Measurements from ENCODE around the gene SLC1A4. TPM values are rescaled to one million over a fixed set of nuclear protein-coding genes. Genes with fewer than 3 reads are reported as not detected.

The SLC1A4 gene
- total and polyA plus RNA-seq, 2 of the 4 experiments (the other 2 are of a cell fraction): 6.8 to 8.1 TPM

GRCh38 chr2:64988420-64989125 is 626 bp upstream of the SLC1A4 start:
- Histone ChIP-seq H4K8ac (ENCODE audit: low read depth in 2 of 2, low read length in 2 of 2) (peak overlapping the region; percentile 60 to 72; a peak in 3 of 4 replicates), H3K9me1 (ENCODE audit: insufficient read depth, low read length) (peaks cover 4% of the 10 kb centered on the region), H3K18ac (ENCODE audit: low read depth, low read length) (peak overlapping the region; percentile 39; the same call in 1 of the 2 replicates), H2BK5ac (ENCODE audit: low read depth, low read length, poor library complexity, severe bottlenecking) (peak overlapping the region; percentile 84), H2AFZ (replicated peaks; ENCODE audit: low read length, poor library complexity) (peak overlapping the region; percentile 92), H3K4me2 (ENCODE audit: low read depth, low read length) (peak overlapping the region; percentile 53), H3K4me3 (ENCODE audit: insufficient read depth, low read depth, low read length) (peak overlapping the region; percentile 64), H3K14ac (replicated peaks; ENCODE audit: low read depth, low read length) (peak overlapping the region; percentile 91), H2AK5ac (ENCODE audit: low read depth, low read length) (peak overlapping the region; percentile 64; the same call in 1 of the 2 replicates), H3K4me1 (ENCODE audit: control insufficient read depth, insufficient read depth, low read length) (peaks cover 10% of the 10 kb centered on the region), H2BK15ac (ENCODE audit: low read depth, low read length) (peak overlapping the region; percentile 39; the same call in 2 of the 3 replicates), H3K27ac (ENCODE audit: insufficient read depth, low read length) (peak overlapping the region; percentile 84), H2BK20ac (ENCODE audit: low read depth, low read length) (0 out of 2 replicates have a peak overlapping the region, but pooled peaks have one; percentile 30), H3K23ac (ENCODE audit: low read depth, low read length) (peak overlapping the region; percentile 4), H3K36me3 (ENCODE audit: control insufficient read depth, insufficient read depth, low read length) (no peaks in the 10 kb centered on the region), H4K20me1 (ENCODE audit: insufficient read depth, low read length) (peaks cover 16% of the 10 kb centered on the region; the same call in 1 of the 2 replicates), H4K91ac (ENCODE audit: insufficient read depth, low read depth, low read length) (peak overlapping the region; percentile 83), H3K27me3 (ENCODE audit: control insufficient read depth, insufficient read depth, low read length) (no peaks in the 10 kb centered on the region), H3K9me3 (ENCODE audit: control insufficient read depth, insufficient read depth, low read length) (no peaks in the 10 kb centered on the region), H3K4ac (ENCODE audit: low read depth, low read length) (peak overlapping the region; percentile 89), H3K9ac (ENCODE audit: low read depth, low read length) (peak overlapping the region; percentile 72), H4K5ac (ENCODE audit: low read depth, low read length) (peak overlapping the region; percentile 44; the same call in 1 of the 2 replicates), H2AK9ac (replicated peaks; ENCODE audit: low read depth, low read length, poor library complexity) (peak overlapping the region; percentile 95), H2BK120ac (ENCODE audit: low read depth, low read length) (peak overlapping the region; percentile 78), H3K79me1 (ENCODE audit: low read depth in 1 of 2, low read length in 2 of 2) (peaks cover 22 to 39% of the 10 kb centered on the region in 2 experiments; a peak in 3 of 4 replicates), H3K56ac (ENCODE audit: extremely low read depth, insufficient read depth, low read length) (peak overlapping the region; percentile 78)
- in situ Hi-C loops (cut with MboI; ENCODE audit: low sequenced_read_pairs) (no loop called here), intact Hi-C loops (cut with micrococcal nuclease) (loop anchor here (1.0 to 5.0 kb wide), 2 partner anchors 36 to 71 kb away; no protein-coding TSS in a partner anchor), dilution Hi-C loops (cut with HindIII; ENCODE audit: low sequenced_read_pairs, unreplicated experiment) (no loop called here)
- ChIA-PET CTCF (interaction anchor here (0.6 kb wide), 1 partner anchor 15 kb away, joined by 3 read pairs; no protein-coding TSS in a partner anchor), POLR2A (ENCODE audit: unreplicated experiment) (interaction anchor here (0.6 to 0.7 kb wide), 3 partner anchors 76 to 552 kb away, joined by 3 to 4 read pairs (median 3); no protein-coding TSS in a partner anchor)
- DNase-seq: peak; percentile 89
- BruUV-seq (replicated peaks): TSS peak; percentile 39
- peak; percentile 80 for ATAC-seq (ENCODE audit: low read depth)
- 0% methylated on average over 26 of the region's 65 CpGs; no CpG with 5 or more reads in 1 of the 2 experiments for WGBS, 2 experiments (ENCODE audit: extremely low coverage in 2 of 2, insufficient read length in 1 of 2)
- TF ChIP-seq CTCF (conservative IDR thresholded peaks at IDR 0.05; ENCODE audit: low read depth, low read length) (peak; percentile 42), SMC3 (IDR thresholded peaks at IDR 0.05; ENCODE audit: low read depth, low read length) (peak; percentile 20; the same call in 1 of the 2 replicates), MXI1 (IDR thresholded peaks at IDR 0.05; ENCODE audit: borderline replicate concordance, low read depth, low read length) (no peak), USF2 (IDR thresholded peaks at IDR 0.05; ENCODE audit: low read depth, low read length) (no peak), CHD1 (IDR thresholded peaks at IDR 0.05; ENCODE audit: low read depth, low read length) (no peak), RAD21 (IDR thresholded peaks at IDR 0.05; ENCODE audit: low read length) (peak; percentile 12; the same call in 1 of the 2 replicates), MAFK (IDR thresholded peaks at IDR 0.05; ENCODE audit: low read depth, low read length) (no peak), CEBPB (IDR thresholded peaks at IDR 0.05; ENCODE audit: low read depth, low read length) (no peak), POLR2A (IDR thresholded peaks at IDR 0.05; ENCODE audit: low read depth, low read length) (peak; percentile 93), RFX5 (IDR thresholded peaks at IDR 0.05; ENCODE audit: low read depth, low read length) (no peak), NFE2L2 (IDR thresholded peaks at IDR 0.05; ENCODE audit: low read depth, low read length) (no peak), BHLHE40 (IDR thresholded peaks at IDR 0.05; ENCODE audit: low read depth, low read length) (peak; percentile 25), ELK1 (IDR thresholded peaks at IDR 0.05; ENCODE audit: borderline replicate concordance, low read depth, low read length) (no peak)

Data from IMR-90 (cell line).